Brain microvascular endothelial cell (primary cell): ENCODE results near the gene PKD1.

Experiments used
- DNase-seq: peaks from one replicate; pipeline ENCODE4 v3.0.0-alpha.2; 2020
- H3K27ac ChIP-seq: fragments of 250-450 bp; sonication (Bioruptor Pico); 2 replicates; pipeline ENCODE4 v1.5.1; 2020; ENCODE audit warnings: mild to moderate bottlenecking, moderate library complexity
- H3K27me3 ChIP-seq: fragments of 250-450 bp; sonication (Bioruptor Pico); replicated peaks from 2 replicates; pipeline ENCODE4 v1.5.1; 2020; ENCODE audit warnings: mild to moderate bottlenecking
- H3K36me3 ChIP-seq: fragments of 250-450 bp; sonication (Bioruptor Pico); replicated peaks from 2 replicates; pipeline ENCODE4 v1.5.1; 2020; ENCODE audit warnings: mild to moderate bottlenecking
- H3K4me3 ChIP-seq: 2 replicates; pipeline ENCODE4 v1.5.1; 2011; ENCODE audit warnings: low read depth, mild to moderate bottlenecking, control low read depth, low read length, moderate library complexity
- in situ Hi-C: cut with HindIII; loops from 2 replicates; pipeline ENCODE4 v1.10.0; 2017; ENCODE audit warnings: low sequenced_read_pairs, low pct_ligation_motif_present
- TF ChIP-seq, protein P1 (sequence below): IDR thresholded peaks from 2 replicates; pipeline ENCODE4 v1.5.1; 2011; ENCODE audit warnings: low read depth, mild to moderate bottlenecking, moderate library complexity, low read length, control low read depth, inconsistent platforms; ENCODE audit errors: missing control alignments

The PKD1 gene

GRCh38 chr16:2045965-2046892 is 89.5 kb downstream of the PKD1 start:
- no peak for DNase-seq
- in situ Hi-C loops: no loop called here
- Histone ChIP-seq H3K27me3 (no peaks in the 10 kb centered on the region), H3K27ac (no peak overlapping the region), H3K4me3 (no peak overlapping the region), H3K36me3 (peaks cover 4% of the 10 kb centered on the region)
- TF ChIP-seq, protein P1, sequence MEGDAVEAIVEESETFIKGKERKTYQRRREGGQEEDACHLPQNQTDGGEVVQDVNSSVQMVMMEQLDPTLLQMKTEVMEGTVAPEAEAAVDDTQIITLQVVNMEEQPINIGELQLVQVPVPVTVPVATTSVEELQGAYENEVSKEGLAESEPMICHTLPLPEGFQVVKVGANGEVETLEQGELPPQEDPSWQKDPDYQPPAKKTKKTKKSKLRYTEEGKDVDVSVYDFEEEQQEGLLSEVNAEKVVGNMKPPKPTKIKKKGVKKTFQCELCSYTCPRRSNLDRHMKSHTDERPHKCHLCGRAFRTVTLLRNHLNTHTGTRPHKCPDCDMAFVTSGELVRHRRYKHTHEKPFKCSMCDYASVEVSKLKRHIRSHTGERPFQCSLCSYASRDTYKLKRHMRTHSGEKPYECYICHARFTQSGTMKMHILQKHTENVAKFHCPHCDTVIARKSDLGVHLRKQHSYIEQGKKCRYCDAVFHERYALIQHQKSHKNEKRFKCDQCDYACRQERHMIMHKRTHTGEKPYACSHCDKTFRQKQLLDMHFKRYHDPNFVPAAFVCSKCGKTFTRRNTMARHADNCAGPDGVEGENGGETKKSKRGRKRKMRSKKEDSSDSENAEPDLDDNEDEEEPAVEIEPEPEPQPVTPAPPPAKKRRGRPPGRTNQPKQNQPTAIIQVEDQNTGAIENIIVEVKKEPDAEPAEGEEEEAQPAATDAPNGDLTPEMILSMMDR: no peak

DNA sequence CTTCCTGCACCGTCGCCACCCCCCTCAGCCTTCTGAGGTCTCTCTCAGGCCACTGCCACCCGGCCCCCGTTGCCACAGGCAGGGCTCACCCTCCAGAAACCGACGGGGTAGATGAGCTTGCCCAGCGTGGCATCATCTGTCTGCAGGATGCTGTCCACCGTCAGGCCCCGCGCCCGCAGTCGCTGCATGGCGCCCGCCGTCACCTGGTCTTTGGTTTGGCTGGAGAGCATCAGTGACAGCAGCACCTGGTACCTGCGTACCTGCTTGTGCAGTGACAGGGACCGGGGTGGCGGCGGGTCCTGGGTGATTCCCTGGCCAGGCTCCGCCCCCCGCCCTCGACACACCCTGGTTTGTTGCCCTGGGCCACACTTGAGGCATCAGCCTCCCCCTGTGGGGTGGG is 91.2 kb downstream of the PKD1 start:
- H3K36me3 ChIP-seq: no peaks in the 10 kb centered on the region
- DNase-seq: no peak
- no peaks in the 10 kb centered on the region for H3K27me3 ChIP-seq
- H3K27ac ChIP-seq: no peak overlapping the region
- no peak overlapping the region for H3K4me3 ChIP-seq
- in situ Hi-C loops: no loop called here
- TF ChIP-seq, protein P1: no peak

- peaks cover under 1% of the 10 kb centered on the region for H3K36me3 ChIP-seq
- in situ Hi-C loops: no loop called here
- H3K4me3 ChIP-seq: no peak overlapping the region
- H3K27me3 ChIP-seq: no peaks in the 10 kb centered on the region
- DNase-seq: no peak
- TF ChIP-seq, protein P1: no peak
- no peak overlapping the region for H3K27ac ChIP-seq
These were observed 91.8 kb downstream of the PKD1 start for GRCh38 chr16:2043667-2044451.

- H3K36me3 ChIP-seq: peaks cover 5% of the 10 kb centered on the region
- H3K27me3 ChIP-seq: no peaks in the 10 kb centered on the region
- no peak for DNase-seq
- TF ChIP-seq, protein P1: no peak
- no peak overlapping the region for H3K4me3 ChIP-seq
- in situ Hi-C loops: no loop called here
- no peak overlapping the region for H3K27ac ChIP-seq
These were observed 92.6 kb downstream of the PKD1 start for GRCh38 chr16:2042986-2043666.

GRCh38 chr16:2042171-2042985 is 93.3 kb downstream of the PKD1 start:
- TF ChIP-seq, protein P1: no peak
- Histone ChIP-seq H3K27ac (no peak overlapping the region), H3K27me3 (no peaks in the 10 kb centered on the region), H3K36me3 (peaks cover 5% of the 10 kb centered on the region), H3K4me3 (no peak overlapping the region)
- DNase-seq: no peak
- in situ Hi-C loops: no loop called here
